Pancreas (tissue), 10 donors: ENCODE results near the gene CALR. TPM values are rescaled to one million over a fixed set of nuclear protein-coding genes. Genes with fewer than 3 reads are reported as not detected.
A peak's percentile ranks its signal among the peaks of the same experiment; 100 is the strongest.

Experiments used
- ATAC-seq, 4 donors: fragments of 200-7000 bp; cut with Tn5 transposase; one replicate each; pipeline versions ENCODE4 v1.8.0 to v1.9.1; 2020; ENCODE audit warnings: mild to moderate bottlenecking in 4 of 4, moderate library complexity in 4 of 4
- DNase-seq, 6 donors: peaks; one replicate each; pipeline ENCODE4 v3.0.0-alpha.2; 2020
- FAIRE-seq: peaks from 2 replicates; lab custom pipeline; 2012; peaks lifted over from hg19 to GRCh38; lab: Jason Lieb, UNC
- H3K27ac ChIP-seq, 4 donors: fragments of 200-600 bp; sonication (generic); 1 replicate in 3 of 4; 2 replicates in 1 of 4; pipeline versions ENCODE4 v1.5.0 to v1.8.0; 2020
- H3K27me3 ChIP-seq, 4 donors: fragments of 200-600 bp; one replicate each; pipeline ENCODE4 v1.8.0; 2021
- H3K36me3 ChIP-seq, 3 donors: fragments of 200-600 bp; sonication (generic) in 1 of 3; one replicate each; pipeline versions ENCODE4 v1.5.0 to v1.8.0; 2020 to 2021
- H3K4me1 ChIP-seq, 3 donors: fragments of 200-600 bp; one replicate each; pipeline ENCODE4 v1.8.0; 2021
- H3K4me3 ChIP-seq, 4 donors: fragments of 200-600 bp; sonication (generic) in 2 of 4; one replicate each; pipeline versions ENCODE4 v1.5.0 to v1.8.0; 2020 to 2021
- H3K9me3 ChIP-seq, 4 donors: fragments of 200-600 bp; one replicate each; pipeline ENCODE4 v1.8.0; 2021
- WGBS, 2 donors: extraction: QIAGEN DNeasy Blood & Tissue Kit; methylation state at CpG; one replicate each; pipeline ENCODE4 v1.1.7; 2013; 5-methylcytosine and 5-hydroxymethylcytosine counted together
- intact Hi-C, 3 donors: fragments of 100-400 bp; cut with DNase I; formaldehyde crosslinking; loops; one replicate each; pipeline versions ENCODE4 v1.11.1 to v1.14.2; 2022
- polyA plus RNA-seq, 2 donors: library from polyadenylated mRNA; stranded (reverse); fragments of 200-250 nt; gene quantifications; one replicate each; pipeline ENCODE4 v1.2.3, GENCODE V29; 2013
- total RNA-seq, 6 donors: library from RNA; stranded (reverse); fragmentation: NEBNext Ultra II Directional in 4 of 6; extraction: Animal tissue kit (Norgen Biotek cat#: 25700) in 4 of 6; gene quantifications; one replicate each; pipeline versions ENCODE4 v1.2.1 to v1.2.4, GENCODE V29; 2021 to 2023
- TF ChIP-seq, protein P1 (sequence below), 4 donors: fragments of 200-600 bp; sonication (generic) in 3 of 4; IDR thresholded peaks; one replicate each; pipeline versions ENCODE4 v1.5.0 to v1.8.0; 2021; ENCODE audit warnings: antibody characterized with exemption in 4 of 4
- donor health status: healthy with polysubstance abuse.
- donor health status: DM: no; HTN: no; CAD: no; lungs with moderate emphysema.
- donor health status: DM: no; HTN: no; CAD: no.
- donor health status: control.
- donor health status: control.
- donor health status: Bipolar disorder and iron deficiency.
- donor health status: DM: yes; HTN: yes; CAD: no.
- donor health status: DM: no; HTN: no; CAD: no.
- donor health status: DM: no; HTN: no; CAD: no.
- donor health status: DM: yes; HTN: yes; CAD: no.

CALR gene
- total and polyA plus RNA-seq, 8 donors, result 132 to 681 (median 305) TPM

DNA sequence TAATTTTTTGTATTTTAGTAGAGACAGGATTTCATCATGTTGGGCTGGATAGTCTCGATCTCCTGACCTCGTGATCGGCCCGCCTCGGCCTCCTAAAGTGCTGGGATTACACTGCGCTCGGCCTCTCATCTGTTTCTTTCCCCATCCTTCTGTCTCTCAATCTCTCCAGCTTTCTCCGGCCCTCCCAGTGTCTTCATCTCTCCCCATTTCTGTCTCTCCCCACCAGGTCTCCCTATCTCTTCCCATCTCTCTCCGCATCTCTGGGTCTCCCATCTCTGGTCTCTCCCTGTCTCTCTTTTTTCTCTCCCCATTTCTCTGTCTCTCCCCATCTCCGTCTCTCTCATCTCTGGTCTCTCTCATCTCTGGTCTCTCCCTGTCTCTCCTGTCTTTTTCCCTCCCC is 44.7 kb downstream of the CALR start:
- Histone ChIP-seq H3K27me3 (no peaks in the 10 kb centered on the region), H3K9me3 (no peaks in the 10 kb centered on the region), H3K27ac (no peak overlapping the region), H3K36me3 (no peaks in the 10 kb centered on the region), H3K4me1 (peaks cover 0 to 3% (median 0%) of the 10 kb centered on the region in 3 donors), H3K4me3 (peak overlapping the region in 1 of 4 donors; percentile 26)
- WGBS, 2 donors, result 23 to 37% methylated on average over 10 of the region's 10 CpGs
- no peak for FAIRE-seq
- intact Hi-C loops, result loop anchor here in 2 of 3 donors (5.0 to 10.0 kb wide), 3 partner anchors 79 to 279 kb away; no protein-coding TSS in a partner anchor
- no peak for ATAC-seq
- TF ChIP-seq, protein P1, sequence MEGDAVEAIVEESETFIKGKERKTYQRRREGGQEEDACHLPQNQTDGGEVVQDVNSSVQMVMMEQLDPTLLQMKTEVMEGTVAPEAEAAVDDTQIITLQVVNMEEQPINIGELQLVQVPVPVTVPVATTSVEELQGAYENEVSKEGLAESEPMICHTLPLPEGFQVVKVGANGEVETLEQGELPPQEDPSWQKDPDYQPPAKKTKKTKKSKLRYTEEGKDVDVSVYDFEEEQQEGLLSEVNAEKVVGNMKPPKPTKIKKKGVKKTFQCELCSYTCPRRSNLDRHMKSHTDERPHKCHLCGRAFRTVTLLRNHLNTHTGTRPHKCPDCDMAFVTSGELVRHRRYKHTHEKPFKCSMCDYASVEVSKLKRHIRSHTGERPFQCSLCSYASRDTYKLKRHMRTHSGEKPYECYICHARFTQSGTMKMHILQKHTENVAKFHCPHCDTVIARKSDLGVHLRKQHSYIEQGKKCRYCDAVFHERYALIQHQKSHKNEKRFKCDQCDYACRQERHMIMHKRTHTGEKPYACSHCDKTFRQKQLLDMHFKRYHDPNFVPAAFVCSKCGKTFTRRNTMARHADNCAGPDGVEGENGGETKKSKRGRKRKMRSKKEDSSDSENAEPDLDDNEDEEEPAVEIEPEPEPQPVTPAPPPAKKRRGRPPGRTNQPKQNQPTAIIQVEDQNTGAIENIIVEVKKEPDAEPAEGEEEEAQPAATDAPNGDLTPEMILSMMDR (IDR thresholded peaks at IDR 0.05), result no peak
- DNase-seq, result no peak

DNA sequence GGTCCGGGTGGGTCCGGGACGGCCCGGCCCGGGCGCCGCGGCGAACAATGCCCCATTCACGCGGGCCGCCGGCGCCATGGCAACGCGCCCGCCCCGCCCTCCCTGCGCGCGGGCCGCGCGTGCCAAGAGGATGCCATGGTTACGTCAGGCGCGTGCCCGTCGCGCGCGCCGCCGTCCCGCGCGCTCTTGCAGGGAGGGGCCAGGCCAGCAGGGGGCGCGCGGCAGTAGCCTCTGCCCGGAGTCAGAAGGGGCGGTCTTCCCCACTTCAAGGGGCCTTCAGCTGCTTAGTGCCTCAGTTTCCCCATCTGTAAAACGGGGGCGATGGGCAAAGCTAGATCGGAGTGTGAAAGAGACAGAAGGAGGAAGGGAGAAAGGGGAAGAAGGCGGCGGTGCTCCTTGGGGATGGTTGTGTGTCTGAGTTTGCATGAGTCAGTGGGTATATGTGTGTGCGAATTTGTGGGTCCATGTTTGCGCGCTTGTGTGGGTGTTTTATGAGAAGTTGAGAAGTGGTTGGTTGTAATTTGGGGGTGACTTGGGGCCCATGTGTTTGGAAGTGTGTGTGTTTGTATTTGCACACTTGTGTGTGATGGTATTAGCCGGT is 45.2 kb downstream of the CALR start:
- no peak for FAIRE-seq
- no peaks in the 10 kb centered on the region for H3K9me3 ChIP-seq
- TF ChIP-seq, protein P1 (IDR thresholded peaks at IDR 0.05), result peak; percentile 86 to 95 (median 94)
- intact Hi-C loops, result loop anchor here in 2 of 3 donors (5.0 to 10.0 kb wide), 3 partner anchors 79 to 279 kb away; no protein-coding TSS in a partner anchor
- WGBS, 2 donors, result 8 to 11% methylated on average over 35 to 51 of the region's 51 CpGs
- no peaks in the 10 kb centered on the region for H3K36me3 ChIP-seq
- H3K27ac ChIP-seq, result no peak overlapping the region
- H3K4me1 ChIP-seq, result peaks cover 0 to 3% (median 0%) of the 10 kb centered on the region in 3 donors
- no peaks in the 10 kb centered on the region for H3K27me3 ChIP-seq
- peak; percentile 91 to 95 (median 91) for ATAC-seq
- H3K4me3 ChIP-seq, result peak overlapping the region in 1 of 4 donors; percentile 26
- peak; percentile 65 to 95 (median 87) for DNase-seq

DNA sequence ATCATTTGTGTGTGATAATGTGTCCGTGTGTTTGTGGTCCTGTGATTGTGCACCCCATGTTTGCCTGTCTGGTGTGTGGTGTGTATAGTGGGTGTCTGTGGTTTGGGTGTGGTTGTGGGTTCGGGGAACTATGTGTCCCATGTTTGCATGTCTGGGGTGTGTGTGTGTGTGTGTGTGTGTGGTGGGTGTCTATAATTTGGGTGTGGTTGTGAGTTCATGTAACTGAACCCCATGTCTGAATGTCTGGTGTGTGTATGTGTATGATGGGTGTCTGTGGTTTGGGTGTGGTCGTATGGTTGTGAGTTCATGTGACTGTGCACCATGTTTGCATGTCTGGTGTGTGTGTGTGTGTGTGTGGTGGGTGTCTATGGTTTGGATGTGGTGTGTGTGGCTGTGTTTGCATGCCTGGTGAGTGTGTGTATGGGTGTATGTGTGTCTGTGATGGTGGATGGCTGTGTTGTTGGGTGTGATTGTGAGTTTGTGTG is 45.8 kb downstream of the CALR start:
- no peaks in the 10 kb centered on the region for H3K9me3 ChIP-seq
- WGBS, 2 donors, result 58 to 73% methylated on average over 3 of the region's 3 CpGs
- no peaks in the 10 kb centered on the region for H3K27me3 ChIP-seq
- ATAC-seq (peak in 1 of 4 donors; percentile 5), FAIRE-seq (no peak), DNase-seq (no peak)
- intact Hi-C loops, result loop anchor here in 2 of 3 donors (5.0 to 10.0 kb wide), 3 partner anchors 78 to 278 kb away; no protein-coding TSS in a partner anchor
- no peak overlapping the region for H3K4me3 ChIP-seq
- no peaks in the 10 kb centered on the region for H3K36me3 ChIP-seq
- TF ChIP-seq, protein P1 (IDR thresholded peaks at IDR 0.05), result no peak
- H3K4me1 ChIP-seq, result peaks cover 0 to 3% (median 0%) of the 10 kb centered on the region in 3 donors
- H3K27ac ChIP-seq, result no peak overlapping the region

DNA sequence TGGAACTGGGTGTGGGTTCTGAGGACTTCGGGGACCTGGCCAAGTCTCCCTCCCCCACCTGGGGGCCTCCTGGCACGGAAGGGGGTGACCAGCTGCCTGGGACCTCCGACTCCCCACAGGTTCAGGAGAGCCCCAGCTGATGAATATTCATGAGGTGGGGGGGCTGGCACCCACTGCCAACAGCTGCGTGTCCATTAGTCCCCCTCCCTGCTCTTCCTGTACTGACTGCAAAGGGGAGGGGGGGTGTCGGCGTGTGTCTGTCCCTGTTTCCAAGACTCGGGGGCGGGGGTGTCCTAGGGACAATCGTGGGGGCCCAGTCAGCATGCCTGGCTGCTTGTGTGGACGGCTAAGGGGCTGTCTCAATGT is 46.3 kb downstream of the CALR start:
- 20 to 21% methylated on average over 9 to 10 of the region's 10 CpGs for WGBS, 2 donors
- Histone ChIP-seq H3K4me3 (no peak overlapping the region), H3K27ac (peak overlapping the region in 1 of 4 donors; percentile 22), H3K9me3 (no peaks in the 10 kb centered on the region), H3K4me1 (peaks cover 0 to 3% (median 0%) of the 10 kb centered on the region in 3 donors), H3K36me3 (no peaks in the 10 kb centered on the region), H3K27me3 (no peaks in the 10 kb centered on the region)
- FAIRE-seq (no peak), ATAC-seq (no peak), DNase-seq (no peak)
- intact Hi-C loops, result loop anchor here in 2 of 3 donors (5.0 to 10.0 kb wide), 4 partner anchors 48 to 278 kb away; no protein-coding TSS in a partner anchor
- TF ChIP-seq, protein P1 (IDR thresholded peaks at IDR 0.05), result no peak
